GM19238 (cell line): Measurements from ENCODE around the gene EVI5L.
"Not testable (repeated sequence)": the region's sequence is repeated elsewhere in the genome, so short reads cannot be mapped to it uniquely, and the experiment has no call there.

Experiments used
- DNase-seq: peaks from one replicate; pipeline ENCODE4 v3.0.0; 2011; ENCODE audit warnings: low spot score; ENCODE audit not compliant: insufficient read length

The EVI5L gene

DNA sequence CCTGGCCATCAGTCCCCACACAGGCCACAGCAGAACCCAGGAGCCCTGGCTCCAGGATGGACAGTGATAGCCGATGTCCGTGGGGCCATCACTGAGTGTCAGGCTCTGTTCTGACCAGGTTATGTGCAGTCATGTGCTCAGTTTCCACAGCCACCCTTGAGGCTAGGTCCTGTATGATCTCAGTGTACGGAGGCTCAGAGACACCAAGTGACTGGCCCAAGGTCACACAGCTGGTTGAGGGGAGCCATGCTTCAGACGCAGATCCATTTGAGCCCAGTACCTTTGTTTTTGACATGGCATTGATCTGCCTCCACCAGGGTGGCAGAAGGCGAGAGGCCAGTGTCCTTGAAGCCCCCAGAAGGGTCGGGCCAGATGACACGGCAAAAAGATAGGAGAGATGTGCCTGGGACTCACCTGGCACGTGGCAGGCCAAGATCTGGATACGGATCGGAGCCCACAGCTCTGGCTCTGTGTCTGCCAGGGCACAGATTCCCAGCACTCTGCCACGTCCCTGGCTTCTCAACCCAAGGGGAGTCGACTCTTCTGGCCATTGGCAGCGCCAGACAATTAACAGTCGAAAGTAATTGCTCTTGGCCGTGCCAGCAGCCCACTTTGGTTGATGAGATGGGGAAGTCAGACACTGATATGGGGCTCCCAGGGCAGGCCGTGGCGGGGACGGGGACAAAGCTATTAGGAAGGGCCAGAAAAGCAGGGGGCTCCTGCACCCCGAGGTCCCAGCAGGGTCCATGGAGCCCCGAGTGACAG lies 15.6 kb downstream of the EVI5L start:
- DNase-seq = no peak

DNA sequence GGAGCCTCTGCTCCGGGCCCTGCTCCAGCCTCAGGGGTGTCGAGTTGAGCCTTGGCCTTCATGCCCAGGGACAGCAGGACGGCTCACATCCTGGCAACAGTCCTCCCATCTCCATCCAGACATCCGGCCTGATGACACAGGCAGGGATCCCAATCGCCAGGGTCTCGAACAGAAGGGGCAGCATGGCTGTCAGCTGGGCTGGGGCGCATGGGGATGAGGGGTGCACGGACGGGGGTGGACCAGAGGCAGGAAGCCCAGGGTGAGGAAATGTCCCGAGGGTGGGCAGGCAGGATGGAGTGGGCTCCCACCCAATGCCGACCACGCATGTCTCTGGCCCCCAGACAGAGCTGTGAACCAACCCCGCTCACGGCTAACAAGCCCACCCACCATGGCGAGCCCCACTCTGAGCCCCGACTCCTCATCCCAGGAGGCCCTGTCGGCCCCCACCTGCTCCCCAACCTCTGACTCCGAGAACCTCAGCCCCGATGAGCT lies 16.2 kb downstream of the EVI5L start:
- DNase-seq = no peak

DNA sequence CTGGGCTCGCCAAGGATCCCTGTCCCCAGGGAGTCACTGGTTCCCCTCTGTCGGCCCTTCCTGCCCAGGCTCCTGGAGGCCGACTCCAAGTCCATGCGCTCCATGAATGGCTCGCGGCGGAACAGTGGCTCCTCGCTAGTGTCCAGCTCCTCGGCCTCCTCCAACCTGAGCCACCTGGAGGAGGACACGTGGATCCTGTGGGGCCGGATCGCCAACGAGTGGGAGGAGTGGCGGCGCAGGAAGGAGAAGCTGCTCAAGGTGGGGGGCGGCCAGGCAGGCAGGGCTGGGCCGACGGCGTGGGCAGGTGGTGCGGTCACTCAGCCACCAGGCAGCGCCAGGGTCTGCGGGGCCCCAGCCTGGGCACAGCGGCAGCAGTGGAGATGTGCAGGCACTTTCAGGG lies 17.6 kb downstream of the EVI5L start:
- DNase-seq = no peak

DNA sequence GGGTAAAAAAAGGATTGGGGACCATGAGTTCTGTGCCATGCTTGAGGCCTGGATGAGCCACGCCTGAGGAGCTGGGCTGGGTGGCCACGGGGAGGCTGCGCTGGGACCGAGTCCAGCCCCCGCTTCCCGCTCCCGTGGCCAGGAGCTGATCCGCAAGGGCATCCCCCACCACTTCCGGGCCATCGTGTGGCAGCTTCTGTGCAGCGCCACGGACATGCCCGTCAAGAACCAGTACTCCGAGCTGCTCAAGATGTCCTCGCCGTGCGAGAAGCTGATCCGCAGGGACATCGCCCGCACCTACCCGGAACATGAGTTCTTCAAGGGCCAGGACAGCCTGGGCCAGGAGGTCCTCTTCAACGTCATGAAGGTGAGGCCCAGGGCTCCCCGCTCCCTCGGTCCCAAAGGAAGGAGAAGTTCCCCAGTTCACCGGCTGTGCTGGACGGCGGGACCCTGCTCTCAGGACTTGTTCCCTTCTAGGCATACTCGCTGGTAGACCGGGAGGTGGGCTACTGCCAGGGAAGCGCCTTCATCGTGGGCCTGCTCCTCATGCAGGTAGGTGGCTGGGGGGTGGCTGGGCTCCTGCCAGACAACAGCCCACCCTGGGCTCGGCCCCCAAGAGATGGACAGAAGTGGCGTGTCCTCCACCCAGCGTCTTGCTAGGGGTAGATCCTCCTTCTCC lies 18.9 kb downstream of the EVI5L start:
- no peak for DNase-seq

DNA sequence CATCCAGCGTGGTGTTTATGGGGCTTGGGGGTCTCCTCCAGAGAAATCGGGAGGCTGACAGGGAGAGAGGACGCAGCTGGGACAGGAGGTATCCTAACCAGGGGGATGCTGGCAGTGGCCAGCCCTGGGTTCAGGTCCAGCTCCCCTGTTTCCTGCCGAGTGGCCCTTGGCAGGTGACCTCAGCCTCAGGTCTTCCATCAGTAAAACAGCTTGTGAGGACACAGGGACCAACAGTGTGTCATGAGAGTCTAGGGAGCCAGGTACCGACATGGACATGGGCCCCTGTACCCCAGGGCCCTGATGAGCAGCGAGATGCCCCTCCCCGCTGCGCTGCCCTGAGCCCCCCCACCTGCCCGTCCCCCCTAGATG lies 19.6 kb downstream of the EVI5L start:
- DNase-seq = no peak

DNA sequence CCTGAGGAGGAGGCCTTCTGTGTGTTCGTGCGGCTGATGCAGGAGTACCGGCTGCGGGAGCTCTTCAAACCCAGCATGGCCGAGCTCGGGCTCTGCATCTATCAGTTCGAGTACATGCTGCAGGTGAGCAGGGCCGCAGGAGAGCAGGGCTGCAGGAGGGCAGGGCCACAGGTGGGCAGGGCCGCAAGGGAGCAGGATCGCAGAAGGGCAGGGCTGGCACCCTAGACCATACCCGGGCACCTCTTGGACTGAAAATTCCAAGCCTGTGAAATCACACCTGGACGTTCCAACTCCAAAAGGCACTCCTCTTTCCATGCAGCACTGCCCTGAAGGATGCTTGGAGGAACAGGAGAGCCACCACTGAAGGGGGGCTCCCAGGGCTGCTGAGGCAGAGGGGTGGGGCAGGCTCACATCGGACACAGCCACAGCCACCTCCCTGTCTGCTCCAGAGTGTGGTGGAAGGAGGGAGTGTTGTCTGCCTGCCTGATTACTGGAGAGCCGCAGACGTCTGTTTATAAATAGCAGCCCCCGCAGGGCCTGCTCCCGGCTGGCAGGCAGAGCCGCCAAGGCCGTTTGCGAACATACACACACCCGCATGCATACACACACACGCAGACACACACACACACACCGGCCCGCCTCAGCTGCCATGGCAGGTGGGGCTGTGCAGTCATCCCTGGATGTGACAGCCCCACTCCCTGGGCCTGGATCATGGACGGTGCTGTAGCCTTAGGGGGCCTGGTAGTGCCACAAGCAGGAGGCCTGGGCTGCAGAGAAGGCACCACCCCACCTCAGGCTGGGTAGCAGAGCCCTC lies 20.2 kb downstream of the EVI5L start:
- DNase-seq = no peak

DNA sequence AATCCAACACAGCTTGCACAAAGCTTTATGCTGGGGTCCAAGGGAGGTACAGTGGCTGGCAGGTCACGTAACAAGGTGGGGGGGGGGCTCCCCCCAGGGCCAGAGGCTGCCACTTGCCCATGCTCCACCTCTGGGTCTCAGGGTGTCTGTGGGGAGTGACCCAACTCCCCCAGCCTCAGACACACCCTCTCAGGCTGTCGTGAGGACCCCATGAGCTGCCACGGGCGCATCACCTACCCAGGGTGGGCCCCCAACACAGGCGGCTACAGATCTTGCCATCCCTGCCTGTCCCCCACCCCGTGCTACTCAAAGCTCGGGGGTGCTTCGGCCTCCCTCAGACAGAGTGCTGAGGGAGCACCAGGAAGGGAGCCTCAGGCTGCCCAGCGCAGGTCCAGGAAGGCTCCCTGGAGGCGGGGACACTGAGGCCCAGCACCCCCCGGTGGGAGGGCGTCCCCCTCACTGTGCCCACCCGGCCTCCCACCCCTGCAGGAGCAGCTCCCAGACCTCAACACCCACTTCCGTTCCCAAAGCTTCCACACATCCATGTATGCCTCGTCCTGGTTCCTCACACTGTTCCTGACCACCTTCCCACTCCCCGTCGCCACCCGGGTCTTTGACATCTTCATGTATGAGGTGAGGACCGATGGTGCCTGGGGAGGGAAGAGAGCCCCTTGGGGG lies 21.1 kb downstream of the EVI5L start:
- DNase-seq = no peak

DNA sequence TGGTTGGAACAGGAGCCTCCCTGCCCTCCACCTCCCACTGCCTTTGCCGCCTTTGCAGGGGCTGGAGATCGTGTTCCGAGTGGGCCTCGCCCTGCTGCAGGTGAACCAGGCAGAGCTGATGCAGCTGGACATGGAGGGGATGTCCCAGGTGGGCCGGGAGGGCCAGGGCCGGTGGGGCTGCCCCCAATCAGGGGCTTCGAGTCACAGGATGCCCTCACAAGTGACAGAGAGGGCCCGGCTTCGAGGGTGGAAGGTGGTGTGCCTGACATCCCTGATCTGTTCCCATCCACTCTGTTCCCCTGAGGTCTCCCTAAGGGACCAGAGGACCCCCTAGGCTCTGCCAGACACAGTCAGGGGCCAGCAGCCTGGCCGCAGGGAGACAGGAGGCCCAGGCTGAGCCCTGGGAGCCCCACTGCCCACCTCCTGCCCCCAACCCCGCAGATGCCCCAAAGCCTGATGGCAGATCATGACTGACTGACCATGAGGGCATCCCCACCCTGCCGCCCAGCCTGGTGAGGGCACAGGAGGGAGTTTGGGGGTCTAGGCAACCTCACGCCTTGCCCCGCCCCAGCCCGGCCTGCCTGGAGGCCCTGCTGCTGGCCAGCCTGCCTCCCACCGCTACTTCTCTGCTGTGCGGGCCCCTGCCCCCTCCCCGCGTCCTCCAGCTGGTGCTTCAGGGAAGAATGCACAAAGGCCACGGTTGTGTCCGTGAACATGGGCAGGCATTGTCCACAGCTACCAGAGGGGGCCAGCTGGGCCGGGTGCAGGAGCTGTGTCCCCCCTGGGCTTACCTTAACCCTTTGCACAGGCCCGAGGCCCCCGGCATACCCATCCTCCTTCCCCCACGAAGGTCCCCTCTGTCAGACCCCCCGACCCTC lies 21.8 kb downstream of the EVI5L start:
- no peak for DNase-seq

DNA sequence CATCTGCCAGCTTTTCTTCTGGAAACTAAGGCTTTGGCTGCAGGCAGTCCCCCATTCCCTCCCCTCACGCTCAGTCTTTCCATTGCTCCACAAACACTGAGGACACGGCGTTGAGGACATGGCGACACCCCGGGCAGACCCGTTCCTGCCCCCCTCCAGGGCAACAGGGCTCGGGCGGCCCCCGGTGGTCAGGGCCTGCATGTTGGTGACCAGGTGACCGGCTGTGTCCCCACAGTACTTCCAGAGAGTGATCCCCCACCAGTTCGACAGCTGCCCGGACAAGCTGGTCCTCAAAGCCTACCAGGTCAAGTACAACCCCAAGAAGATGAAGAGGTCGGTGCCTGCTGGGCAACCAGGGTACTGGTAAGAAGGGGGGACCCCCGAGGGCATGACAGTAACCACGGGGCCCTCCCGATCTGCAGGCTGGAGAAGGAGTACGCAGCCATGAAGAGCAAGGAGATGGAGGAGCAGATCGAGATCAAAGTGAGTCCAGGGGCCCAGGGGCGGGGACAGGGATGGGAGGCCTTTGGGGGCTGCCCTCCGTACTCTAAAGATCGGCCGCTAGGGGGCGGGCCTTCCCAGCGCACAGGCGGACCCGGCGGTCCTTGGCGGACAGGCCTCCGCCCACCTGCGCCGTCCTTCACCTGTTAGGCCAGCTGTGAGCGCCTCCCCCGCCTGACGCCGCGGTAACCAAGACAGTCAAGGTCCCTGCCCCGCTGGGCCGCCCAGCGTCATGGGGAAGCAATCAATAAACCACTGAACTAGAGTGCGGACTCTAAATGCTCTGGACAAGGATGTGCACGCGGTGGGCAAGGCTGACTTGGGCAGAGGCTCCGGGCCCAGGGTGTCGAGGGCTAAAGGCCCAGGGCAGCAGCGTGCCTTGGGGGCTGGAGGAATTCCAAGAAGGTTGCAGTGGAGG lies 23.1 kb downstream of the EVI5L start:
- peak; percentile 93 for DNase-seq

DNA sequence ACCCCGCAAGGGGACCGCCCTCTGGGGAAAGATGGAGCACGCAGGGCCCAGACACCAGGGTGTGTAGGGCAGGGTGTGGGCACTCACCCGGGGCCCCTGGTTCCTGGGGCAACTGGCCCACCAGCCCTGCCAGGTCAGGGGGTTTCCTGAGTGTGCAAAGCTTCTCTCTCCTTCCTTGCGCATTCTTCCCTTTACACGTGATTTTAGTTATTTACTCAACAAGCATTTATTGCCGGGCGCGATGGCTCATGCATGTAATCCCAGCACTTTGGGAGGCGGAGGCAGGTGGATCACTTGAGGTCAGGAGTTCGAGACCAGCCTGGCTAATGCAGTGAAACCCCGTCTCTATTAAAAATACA lies 23.7 kb downstream of the EVI5L start:
- DNase-seq = no peak

DNA sequence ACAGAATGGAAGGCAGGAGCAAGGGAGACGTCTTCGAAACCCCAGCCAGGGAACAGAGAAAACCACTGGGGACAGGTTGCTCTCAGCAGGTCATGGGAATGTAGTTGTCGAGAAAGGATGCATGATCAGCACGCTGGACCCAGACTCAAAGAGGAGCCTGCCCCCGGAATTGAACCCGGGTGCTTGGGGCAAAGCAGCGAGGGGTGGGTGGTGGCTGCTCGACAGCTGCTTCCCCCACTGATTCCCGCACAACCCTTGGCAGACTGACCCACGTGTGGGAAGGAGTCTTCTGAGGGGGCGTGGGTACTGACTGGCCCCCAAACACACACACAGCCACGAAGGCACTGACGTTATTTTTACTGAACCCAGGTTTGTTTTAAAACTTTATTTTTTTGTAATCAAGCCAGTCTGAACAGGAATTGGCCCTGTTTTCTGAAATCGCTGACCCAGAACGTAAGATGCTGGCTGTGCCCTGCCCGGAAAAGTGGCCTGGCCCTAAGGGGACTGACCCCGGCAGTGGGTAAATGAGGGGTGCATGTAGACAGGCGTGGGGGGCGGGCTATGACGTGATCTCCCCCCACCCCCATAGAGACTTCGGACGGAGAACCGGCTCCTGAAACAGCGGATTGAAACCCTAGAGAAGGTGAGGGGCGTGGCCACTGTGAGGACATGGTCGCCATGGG lies 25.5 kb downstream of the EVI5L start:
- DNase-seq = no peak

DNA sequence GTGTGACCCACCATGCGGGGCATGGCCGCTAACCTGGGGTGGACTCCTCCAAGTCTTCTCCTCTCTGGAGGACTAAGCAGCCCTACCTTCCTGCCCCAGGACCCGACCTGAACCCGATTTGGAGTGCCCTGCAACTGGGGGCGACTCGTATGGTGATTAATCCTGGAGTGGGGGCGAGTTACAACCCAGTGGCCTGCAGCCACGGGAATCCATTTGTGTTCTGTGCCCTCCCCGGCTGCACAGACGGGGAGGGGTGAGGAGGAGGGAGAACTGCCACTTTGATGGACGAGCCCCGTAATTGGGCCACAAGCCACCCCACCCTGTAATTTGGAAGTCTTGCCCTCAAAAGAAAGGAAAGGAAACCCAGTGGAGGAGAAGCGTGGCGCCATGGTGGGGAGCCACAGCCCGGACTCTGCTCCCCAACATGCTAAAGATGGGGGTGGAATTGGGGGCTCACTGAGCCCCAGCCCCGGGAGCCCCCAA lies 26.1 kb downstream of the EVI5L start:
- DNase-seq = no peak

DNA sequence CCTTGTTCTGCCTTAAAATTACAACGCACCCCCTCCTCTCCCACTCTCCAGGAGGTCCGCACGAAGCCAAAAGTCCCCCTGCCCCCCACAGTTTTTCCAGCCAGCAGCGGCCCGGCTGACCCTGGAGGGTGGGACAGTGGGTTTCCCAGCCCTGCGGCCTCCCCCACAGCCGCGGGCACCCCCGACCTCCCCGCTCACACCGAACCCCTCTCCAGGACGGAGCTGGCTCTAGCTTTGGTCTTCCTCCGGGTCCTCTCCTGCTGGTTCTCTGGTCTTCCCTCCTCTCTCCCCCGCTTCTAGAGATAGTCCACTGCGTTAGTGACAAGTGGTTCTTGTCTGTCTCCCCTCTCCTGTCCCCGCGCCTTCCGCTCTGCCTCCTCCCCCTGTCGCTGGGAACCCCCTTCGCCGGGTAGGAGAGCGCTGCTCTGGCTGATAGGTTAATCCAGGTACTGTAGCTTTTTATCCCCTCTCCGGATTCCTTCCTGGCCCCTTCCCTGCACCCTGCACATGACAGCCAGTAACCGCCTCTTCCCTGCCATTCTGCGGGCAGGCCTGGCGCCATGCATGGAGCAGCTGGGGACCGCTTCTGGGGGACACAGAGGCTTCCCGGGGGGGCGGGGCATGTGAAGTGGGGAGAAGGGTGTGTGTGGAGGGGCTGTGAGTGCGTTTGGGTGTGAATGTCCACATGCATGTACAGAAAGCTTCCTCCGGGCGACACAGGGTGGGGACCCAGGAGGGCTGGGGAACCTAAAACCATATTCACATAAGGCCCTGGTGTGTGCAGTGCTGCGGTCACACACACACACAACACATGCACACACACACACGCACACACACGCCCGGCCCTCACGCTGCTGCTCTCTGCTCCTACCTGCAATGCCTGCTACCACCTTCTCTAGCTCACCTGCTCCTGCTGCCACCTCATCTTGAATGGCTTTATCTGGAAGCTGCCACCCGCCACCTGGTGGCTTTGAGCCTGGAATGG lies 27.0 kb downstream of the EVI5L start:
- no peak for DNase-seq

DNA sequence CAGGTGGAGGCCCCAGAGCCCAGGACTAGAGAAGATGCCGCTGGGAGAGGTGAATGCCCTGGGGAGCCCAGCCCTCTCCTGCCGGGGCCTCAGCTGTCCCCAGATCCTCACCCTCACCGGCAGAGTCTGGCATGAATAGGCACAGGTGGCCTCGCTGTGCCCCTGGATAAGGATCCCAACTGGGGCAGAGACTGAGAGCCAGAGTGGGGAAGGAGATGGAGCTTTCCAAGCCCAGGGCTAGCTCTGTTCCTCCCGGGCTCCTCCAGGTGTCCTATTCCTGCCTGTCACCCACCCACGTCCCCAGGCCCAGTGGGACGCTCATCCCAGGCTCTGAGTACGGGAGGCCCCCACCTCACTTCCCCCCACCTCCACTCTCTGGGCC lies 27.7 kb downstream of the EVI5L start:
- no peak for DNase-seq

DNA sequence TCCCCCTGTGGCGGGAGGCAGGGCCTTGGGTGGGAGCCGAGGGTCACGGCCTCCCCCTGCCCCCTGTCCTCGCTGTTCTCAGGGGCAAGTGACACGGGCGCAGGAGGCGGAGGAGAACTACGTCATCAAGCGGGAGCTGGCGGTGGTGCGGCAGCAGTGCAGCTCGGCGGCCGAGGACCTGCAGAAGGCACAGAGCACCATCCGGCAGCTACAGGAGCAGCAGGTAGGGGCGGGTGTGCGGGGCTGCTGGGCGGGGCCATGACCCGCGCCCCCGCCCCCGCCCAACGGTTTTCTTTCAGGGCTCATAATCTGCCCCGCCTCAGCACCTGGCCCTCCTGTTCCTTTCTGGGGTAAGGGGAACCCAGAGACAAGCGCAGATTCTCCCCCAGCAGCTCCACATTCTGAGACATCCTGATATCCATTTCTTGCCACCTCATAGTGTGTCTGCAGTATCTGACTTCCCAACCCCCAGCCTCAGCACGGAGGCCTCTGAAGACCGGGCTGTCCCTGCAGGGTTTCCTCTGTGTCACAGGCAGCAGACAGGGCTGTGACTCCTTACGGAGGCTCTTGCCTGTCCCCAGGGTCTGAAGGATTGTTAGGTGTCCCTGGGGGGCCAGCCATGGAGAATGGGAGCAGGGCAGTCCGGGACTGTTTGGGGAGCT lies 28.2 kb downstream of the EVI5L start:
- no peak for DNase-seq

DNA sequence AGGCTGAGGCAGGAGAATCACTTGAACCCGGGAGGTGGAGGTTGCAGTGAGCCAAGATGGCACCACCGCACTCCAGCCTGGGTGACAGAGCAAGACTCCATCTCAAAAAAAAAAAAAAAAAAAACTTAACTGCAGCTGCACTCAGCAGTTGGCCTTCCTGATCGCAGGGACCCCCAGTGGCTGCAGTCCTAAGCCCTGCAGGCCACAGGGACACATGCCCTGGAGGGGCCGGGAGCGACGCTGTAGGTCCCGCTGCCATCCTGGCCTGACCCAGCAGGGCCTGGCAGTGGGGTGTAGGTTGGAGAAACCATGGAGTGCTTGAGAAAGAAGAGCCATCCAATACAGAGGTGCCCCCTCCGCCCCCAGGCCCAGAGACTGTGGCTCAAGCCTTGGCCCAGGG lies 29.1 kb downstream of the EVI5L start:
- DNase-seq = not testable (repeated sequence)
